ENCODE data around the gene CARD19. TPM values are rescaled to one million over a fixed set of nuclear protein-coding genes. Genes with fewer than 3 reads are reported as not detected.

CARD19 gene
- total RNA-seq, 4 donors from 2014 or later, result 37.0 to 61.8 (median 49.1) TPM

GRCh38 chr9:93122721-93123221 lies 26.8 kb downstream of the CARD19 start:
- peak; percentile 1 to 3 for DNase-seq
- Histone ChIP-seq H3K4me1 (peaks cover 40 to 48% of the 10 kb centered on the region in 2 donors), H3K36me3 (peaks cover 26 to 27% of the 10 kb centered on the region in 2 donors), H3K4me3 (replicated peaks in 1 of 3) (no peak overlapping the region), H3K9me3 (no peaks in the 10 kb centered on the region), H3K27ac (no peak overlapping the region), H3K27me3 (no peaks in the 10 kb centered on the region)
- no peak for TF ChIP-seq CTCF (IDR thresholded peaks at IDR 0.05)
- TF ChIP-seq POLR2A (IDR thresholded peaks at IDR 0.05), result no peak
- intact Hi-C loops (cut with DNase I), result no loop called here
- WGBS, 2 donors, result 91 to 94% methylated on average over 9 to 11 of the region's 14 CpGs

GRCh38 chr9:93123561-93124283 lies 27.7 kb downstream of the CARD19 start:
- intact Hi-C loops (cut with DNase I), result no loop called here
- no peaks in the 10 kb centered on the region for H3K27me3 ChIP-seq
- DNase-seq, result peak; percentile 0 to 2
- H3K4me3 ChIP-seq (replicated peaks in 1 of 3), result no peak overlapping the region
- TF ChIP-seq CTCF (IDR thresholded peaks at IDR 0.05) (no peak), POLR2A (IDR thresholded peaks at IDR 0.05) (no peak)
- peaks cover 26 to 27% of the 10 kb centered on the region in 2 donors for H3K36me3 ChIP-seq
- H3K4me1 ChIP-seq, result peaks cover 42 to 56% of the 10 kb centered on the region in 2 donors
- 91 to 95% methylated on average over 8 to 12 of the region's 14 CpGs for WGBS, 2 donors
- H3K27ac ChIP-seq, result no peak overlapping the region
- H3K9me3 ChIP-seq, result no peaks in the 10 kb centered on the region

- no peak overlapping the region for H3K4me3 ChIP-seq (replicated peaks in 1 of 3)
- peaks cover 42 to 60% of the 10 kb centered on the region in 2 donors for H3K4me1 ChIP-seq
- peak; percentile 0 to 23 for DNase-seq
- no peaks in the 10 kb centered on the region for H3K27me3 ChIP-seq
- 90 to 93% methylated on average over 11 to 15 of the region's 16 CpGs for WGBS, 2 donors
- peaks cover 26 to 27% of the 10 kb centered on the region in 2 donors for H3K36me3 ChIP-seq
- no peak for TF ChIP-seq POLR2A (IDR thresholded peaks at IDR 0.05)
- no peak for TF ChIP-seq CTCF (IDR thresholded peaks at IDR 0.05)
- H3K9me3 ChIP-seq, result no peaks in the 10 kb centered on the region
- intact Hi-C loops (cut with DNase I), result no loop called here
- no peak overlapping the region for H3K27ac ChIP-seq
Measured at GRCh38 chr9:93124793-93125192, 28.8 kb downstream of the CARD19 start.

GRCh38 chr9:93125331-93125894 lies 29.4 kb downstream of the CARD19 start:
- no peaks in the 10 kb centered on the region for H3K27me3 ChIP-seq
- peaks cover 41 to 60% of the 10 kb centered on the region in 2 donors for H3K4me1 ChIP-seq
- TF ChIP-seq POLR2A (IDR thresholded peaks at IDR 0.05), result no peak
- TF ChIP-seq CTCF (IDR thresholded peaks at IDR 0.05), result no peak
- peak in 1 of 2 donors; percentile 1 for DNase-seq
- H3K4me3 ChIP-seq (replicated peaks in 1 of 3), result no peak overlapping the region
- H3K27ac ChIP-seq, result peak overlapping the region; percentile 23 to 96 (median 70)
- no peaks in the 10 kb centered on the region for H3K9me3 ChIP-seq
- WGBS, 2 donors, result 89 to 91% methylated on average over 9 to 10 of the region's 10 CpGs
- peaks cover 26 to 27% of the 10 kb centered on the region in 2 donors for H3K36me3 ChIP-seq
- intact Hi-C loops (cut with DNase I), result no loop called here
